ENCODE results near the gene CAMTA1. TPM values are rescaled to one million over a fixed set of nuclear protein-coding genes. Genes with fewer than 3 reads are reported as not detected.

Gene CAMTA1
- total RNA-seq, 1 experiment from 2014 or later: 69.5 TPM

GRCh38 chr1:7505771-7506453 is 720.7 kb downstream of the CAMTA1 start (continued):
- TF ChIP-seq, protein P1, sequence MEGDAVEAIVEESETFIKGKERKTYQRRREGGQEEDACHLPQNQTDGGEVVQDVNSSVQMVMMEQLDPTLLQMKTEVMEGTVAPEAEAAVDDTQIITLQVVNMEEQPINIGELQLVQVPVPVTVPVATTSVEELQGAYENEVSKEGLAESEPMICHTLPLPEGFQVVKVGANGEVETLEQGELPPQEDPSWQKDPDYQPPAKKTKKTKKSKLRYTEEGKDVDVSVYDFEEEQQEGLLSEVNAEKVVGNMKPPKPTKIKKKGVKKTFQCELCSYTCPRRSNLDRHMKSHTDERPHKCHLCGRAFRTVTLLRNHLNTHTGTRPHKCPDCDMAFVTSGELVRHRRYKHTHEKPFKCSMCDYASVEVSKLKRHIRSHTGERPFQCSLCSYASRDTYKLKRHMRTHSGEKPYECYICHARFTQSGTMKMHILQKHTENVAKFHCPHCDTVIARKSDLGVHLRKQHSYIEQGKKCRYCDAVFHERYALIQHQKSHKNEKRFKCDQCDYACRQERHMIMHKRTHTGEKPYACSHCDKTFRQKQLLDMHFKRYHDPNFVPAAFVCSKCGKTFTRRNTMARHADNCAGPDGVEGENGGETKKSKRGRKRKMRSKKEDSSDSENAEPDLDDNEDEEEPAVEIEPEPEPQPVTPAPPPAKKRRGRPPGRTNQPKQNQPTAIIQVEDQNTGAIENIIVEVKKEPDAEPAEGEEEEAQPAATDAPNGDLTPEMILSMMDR (IDR thresholded peaks at IDR 0.05 in 2 of 3, conservative IDR thresholded peaks at IDR 0.05 in 1 of 3; ENCODE audit: borderline replicate concordance in 1 of 3, insufficient read depth in 1 of 3, low read depth in 2 of 3, low read length in 2 of 3): no peak
- TF ChIP-seq SP1 (IDR thresholded peaks at IDR 0.05; ENCODE audit: low read depth) (no peak), POLR2A (IDR thresholded peaks at IDR 0.05; ENCODE audit: borderline replicate concordance, extremely low read depth, insufficient read depth, insufficient read length) (no peak), REST (IDR thresholded peaks at IDR 0.05; ENCODE audit: low read depth) (no peak), ZNF274 (IDR thresholded peaks at IDR 0.05; ENCODE audit: low read depth, low read length) (no peak), CBX3 (IDR thresholded peaks at IDR 0.05; ENCODE audit: low read depth) (no peak), ZFX (IDR thresholded peaks at IDR 0.05) (no peak), EZH2phosphoT487 (IDR thresholded peaks at IDR 0.05; ENCODE audit: borderline replicate concordance) (no peak), FOSL1 (IDR thresholded peaks at IDR 0.05; ENCODE audit: low read depth) (no peak), EZH2 (IDR thresholded peaks at IDR 0.05) (no peak), EGR1 (IDR thresholded peaks at IDR 0.05; ENCODE audit: low read depth) (no peak)
- TF ChIP-seq, protein P2, sequence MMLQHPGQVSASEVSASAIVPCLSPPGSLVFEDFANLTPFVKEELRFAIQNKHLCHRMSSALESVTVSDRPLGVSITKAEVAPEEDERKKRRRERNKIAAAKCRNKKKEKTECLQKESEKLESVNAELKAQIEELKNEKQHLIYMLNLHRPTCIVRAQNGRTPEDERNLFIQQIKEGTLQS (IDR thresholded peaks at IDR 0.05): no peak

Data from HCT116 (cell line).